GM18868 (cell line): Measurements from ENCODE around the gene CACNB4.
"Not testable (repeated sequence)": the region's sequence is repeated elsewhere in the genome, so short reads cannot be mapped to it uniquely, and the experiment has no call there.

Experiments
- ATAC-seq: cut with Tn5 transposase; IDR thresholded peaks from one replicate; pipeline ENCODE4 v1.9.1; 2021; ENCODE audit warnings: mild to moderate bottlenecking, moderate library complexity; ENCODE audit not compliant: unreplicated experiment

CACNB4 gene

DNA sequence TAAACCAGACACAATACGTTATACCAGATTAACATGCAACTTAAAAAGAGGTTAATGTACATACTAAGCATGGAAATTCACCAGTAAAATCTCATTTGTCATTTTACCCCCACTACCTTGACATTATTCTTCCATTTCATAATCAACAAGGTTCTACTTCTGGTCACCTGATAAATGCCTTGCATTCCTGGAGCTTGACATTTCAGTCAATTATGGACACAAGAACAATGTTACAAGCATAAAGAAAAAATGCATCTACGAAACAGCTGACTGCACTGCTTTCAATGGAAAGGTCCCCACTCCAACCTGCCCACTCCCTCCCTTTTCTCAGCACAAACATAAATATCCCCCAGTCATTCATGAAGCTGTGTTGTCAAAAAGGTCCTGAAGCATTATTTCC lies 302.1 kb downstream of the CACNB4 start:
- ATAC-seq: no peak

- ATAC-seq: no peak
Measured at GRCh38 chr2:151795646-151796240, 303.1 kb downstream of the CACNB4 start.

- not testable (repeated sequence) for ATAC-seq
Measured at GRCh38 chr2:151794422-151794821, 304.4 kb downstream of the CACNB4 start.

GRCh38 chr2:151793123-151793522 lies 305.7 kb downstream of the CACNB4 start:
- ATAC-seq: no peak

- ATAC-seq: no peak
Measured at GRCh38 chr2:151792589-151792988, 306.3 kb downstream of the CACNB4 start.

DNA sequence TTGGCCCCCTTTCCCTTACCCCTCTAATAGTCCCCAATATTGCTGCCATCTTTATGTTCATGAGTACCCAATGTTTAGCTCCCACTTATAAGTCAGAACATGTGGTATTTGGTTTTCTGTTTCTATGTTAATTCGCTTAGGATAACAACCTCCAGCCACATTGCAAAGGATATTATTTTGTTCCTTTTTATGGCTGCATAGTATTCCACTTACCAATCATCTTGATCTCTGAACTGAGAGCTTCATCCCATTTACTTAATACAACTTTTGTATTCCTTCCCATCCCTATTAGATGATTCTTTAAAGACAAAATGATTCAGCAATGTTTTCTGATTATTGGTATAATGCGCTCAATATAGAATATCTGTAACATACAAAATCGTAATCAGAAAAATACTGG lies 307.3 kb downstream of the CACNB4 start:
- no peak for ATAC-seq

DNA sequence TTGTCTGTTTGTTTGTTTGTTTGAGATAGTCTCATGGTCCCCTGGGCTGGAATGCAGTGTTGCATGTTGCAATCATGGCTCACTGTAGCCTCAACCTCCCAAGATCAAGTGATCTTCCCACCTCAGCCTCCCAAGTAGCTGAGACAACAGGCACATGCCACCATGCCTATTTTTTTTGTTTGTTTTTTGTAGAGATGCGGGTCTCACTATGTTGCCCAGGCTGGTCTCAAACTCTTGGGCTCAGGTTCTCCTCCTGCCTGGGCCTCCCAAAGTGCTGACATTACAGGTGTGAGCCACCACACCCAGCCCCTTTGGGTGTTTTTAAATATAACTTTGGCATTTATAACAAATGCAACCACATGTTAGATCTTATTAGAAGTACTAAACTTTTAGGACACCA lies 308.2 kb downstream of the CACNB4 start:
- ATAC-seq: no peak

- ATAC-seq: no peak
Measured at GRCh38 chr2:151789055-151789834, 309.6 kb downstream of the CACNB4 start.

GRCh38 chr2:151786483-151786882 lies 312.4 kb downstream of the CACNB4 start:
- ATAC-seq: no peak

DNA sequence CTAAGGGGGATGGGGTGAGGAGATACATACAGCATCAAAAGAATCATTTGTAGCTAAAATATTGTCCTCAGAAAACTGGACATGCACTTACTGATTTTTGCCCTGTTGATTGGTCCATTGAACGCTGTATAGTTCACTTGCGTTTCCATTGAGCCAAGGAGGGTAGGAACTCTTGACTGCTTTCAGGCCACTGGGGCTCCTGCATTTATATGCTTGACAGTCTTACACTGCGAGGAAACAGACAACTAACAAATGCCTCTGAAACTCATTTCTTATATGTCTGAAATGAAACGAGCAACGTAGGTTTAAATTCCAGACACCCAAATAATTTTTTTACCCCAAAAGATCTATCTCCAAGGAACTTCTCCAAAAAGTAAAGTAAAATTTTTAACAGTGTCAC lies 312.8 kb downstream of the CACNB4 start:
- ATAC-seq: no peak

GRCh38 chr2:151783133-151783520 lies 315.7 kb downstream of the CACNB4 start:
- no peak for ATAC-seq
